Measurements from ENCODE around the gene NACC2.

Gene NACC2

GRCh38 chr9:136056546-136057235 is 38.4 kb downstream of the NACC2 start:
- no peak for TF ChIP-seq CTCF (IDR thresholded peaks at IDR 0.05; ENCODE audit: borderline replicate concordance, control extremely low read depth, extremely low read depth, insufficient read depth, missing control alignments)
- in situ Hi-C loops (cut with MboI; ENCODE audit: low sequenced_read_pairs, unreplicated experiment), result no loop called here

GRCh38 chr9:136055715-136056545 is 39.2 kb downstream of the NACC2 start:
- no peak for TF ChIP-seq CTCF (IDR thresholded peaks at IDR 0.05; ENCODE audit: borderline replicate concordance, control extremely low read depth, extremely low read depth, insufficient read depth, missing control alignments)
- in situ Hi-C loops (cut with MboI; ENCODE audit: low sequenced_read_pairs, unreplicated experiment), result no loop called here

More at GRCh38 chr9:136056546-136057235, 38.4 kb downstream of the NACC2 start:
- DNase-seq (ENCODE audit: low spot score), result peak; percentile 24

GRCh38 chr9:136054798-136055714 is 40.0 kb downstream of the NACC2 start:
- TF ChIP-seq CTCF (IDR thresholded peaks at IDR 0.05; ENCODE audit: borderline replicate concordance, control extremely low read depth, extremely low read depth, insufficient read depth, missing control alignments), result no peak
- in situ Hi-C loops (cut with MboI; ENCODE audit: low sequenced_read_pairs, unreplicated experiment), result no loop called here
- peak; percentile 30 for DNase-seq (ENCODE audit: low spot score)

More at GRCh38 chr9:136055715-136056545, 39.2 kb downstream of the NACC2 start:
- peak; percentile 43 for DNase-seq (ENCODE audit: low spot score)

DNA sequence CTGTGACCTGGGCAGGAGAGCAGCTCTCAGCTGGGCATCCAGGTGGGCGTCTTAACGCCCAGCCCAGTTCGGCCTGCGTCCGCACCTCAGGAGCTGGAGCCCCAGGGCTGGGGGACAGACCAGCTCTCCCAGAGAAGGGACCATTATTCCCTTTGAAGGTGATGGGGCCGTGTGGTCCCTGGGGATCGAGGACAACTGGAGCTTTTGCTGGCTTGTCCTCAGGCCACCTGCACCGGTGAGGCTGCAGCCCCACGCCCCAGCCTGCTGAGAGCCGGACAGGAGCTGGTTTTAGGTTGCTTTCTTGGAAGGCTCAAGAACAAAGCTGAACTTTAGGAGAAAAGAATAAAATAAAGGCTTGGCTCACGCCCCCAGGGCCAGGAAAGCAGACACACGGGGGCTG is 40.9 kb downstream of the NACC2 start:
- no peak for TF ChIP-seq CTCF (IDR thresholded peaks at IDR 0.05; ENCODE audit: borderline replicate concordance, control extremely low read depth, extremely low read depth, insufficient read depth, missing control alignments)
- DNase-seq (ENCODE audit: low spot score), result no peak
- in situ Hi-C loops (cut with MboI; ENCODE audit: low sequenced_read_pairs, unreplicated experiment), result no loop called here

DNA sequence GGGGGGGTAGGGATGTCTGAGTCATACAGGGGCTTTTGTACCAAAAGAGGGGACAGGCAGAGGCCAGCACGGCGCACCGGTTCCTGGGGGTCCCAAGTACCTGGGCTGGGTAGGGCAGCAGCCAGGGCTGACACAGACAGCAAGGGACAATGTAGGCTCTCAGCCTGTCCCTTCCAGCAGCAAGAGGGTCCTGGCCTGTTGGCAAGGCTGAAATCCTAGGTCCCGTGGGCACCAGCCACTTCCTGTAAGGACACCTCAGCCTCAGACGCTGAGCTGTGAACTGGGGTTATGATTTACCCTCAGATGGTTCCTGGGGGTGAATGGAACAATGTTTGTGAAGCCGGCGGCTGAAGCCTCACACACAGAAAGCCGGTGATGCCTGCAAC is 41.3 kb downstream of the NACC2 start:
- in situ Hi-C loops (cut with MboI; ENCODE audit: low sequenced_read_pairs, unreplicated experiment), result no loop called here
- DNase-seq (ENCODE audit: low spot score), result no peak
- TF ChIP-seq CTCF (IDR thresholded peaks at IDR 0.05; ENCODE audit: borderline replicate concordance, control extremely low read depth, extremely low read depth, insufficient read depth, missing control alignments), result no peak
